ENCODE data around the gene KSR2.
"Not testable (repeated sequence)": the region's sequence is repeated elsewhere in the genome, so short reads cannot be mapped to it uniquely, and the experiment has no call there.

KSR2 gene

DNA sequence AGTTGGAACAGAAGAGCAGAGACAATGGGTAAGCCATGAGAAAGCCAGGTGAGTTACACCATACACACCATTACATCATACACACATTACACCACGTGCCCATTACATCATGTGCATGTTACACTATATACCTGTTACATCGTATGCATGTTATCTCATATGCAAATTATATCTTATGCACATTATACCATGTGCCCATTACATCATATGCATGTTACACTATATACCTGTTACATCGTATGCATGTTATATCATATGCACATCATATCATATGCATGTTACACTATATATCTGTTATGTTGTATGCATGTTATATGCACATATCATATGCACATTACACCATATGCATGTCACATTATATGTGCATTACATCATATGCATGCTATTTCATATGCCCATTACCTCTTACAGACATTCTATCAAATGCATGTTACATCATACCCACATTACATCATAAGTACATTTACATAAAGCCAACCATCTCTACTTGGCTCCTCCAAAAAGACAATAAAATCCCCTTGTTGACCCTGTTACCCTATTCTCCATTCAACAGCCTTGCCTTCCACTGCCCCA is 207.2 kb downstream of the KSR2 start:
- no peak for DNase-seq (ENCODE audit: low spot score)

GRCh38 chr12:117760990-117761389 is 207.8 kb downstream of the KSR2 start:
- no peak for DNase-seq (ENCODE audit: low spot score)

- no peak for DNase-seq (ENCODE audit: low spot score)
Observed at GRCh38 chr12:117750657-117751056, 218.1 kb downstream of the KSR2 start.

GRCh38 chr12:117749431-117749830 is 219.4 kb downstream of the KSR2 start:
- no peak for DNase-seq (ENCODE audit: low spot score)

GRCh38 chr12:117746358-117746757 is 222.4 kb downstream of the KSR2 start:
- not testable (repeated sequence) for DNase-seq (ENCODE audit: low spot score)

DNA sequence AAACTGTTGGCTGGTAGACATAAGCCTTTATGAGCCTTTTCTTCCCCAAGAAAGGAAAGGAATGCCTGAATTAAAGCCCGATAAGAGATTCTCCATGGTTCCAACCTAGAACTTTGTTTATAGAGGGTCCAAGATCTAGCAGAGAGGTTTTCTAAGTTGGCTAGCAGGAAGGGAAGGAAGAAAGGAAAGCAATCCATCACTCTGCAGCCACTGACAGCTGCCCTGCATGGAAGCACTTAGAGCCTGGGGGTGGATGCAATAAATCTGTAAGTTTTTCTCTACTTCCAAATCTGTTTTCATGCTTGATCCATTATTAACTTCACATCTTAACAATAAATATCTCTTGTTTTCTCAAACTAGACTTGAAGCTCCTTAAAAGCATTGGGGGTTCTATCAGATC is 224.4 kb downstream of the KSR2 start:
- DNase-seq (ENCODE audit: low spot score): no peak

DNA sequence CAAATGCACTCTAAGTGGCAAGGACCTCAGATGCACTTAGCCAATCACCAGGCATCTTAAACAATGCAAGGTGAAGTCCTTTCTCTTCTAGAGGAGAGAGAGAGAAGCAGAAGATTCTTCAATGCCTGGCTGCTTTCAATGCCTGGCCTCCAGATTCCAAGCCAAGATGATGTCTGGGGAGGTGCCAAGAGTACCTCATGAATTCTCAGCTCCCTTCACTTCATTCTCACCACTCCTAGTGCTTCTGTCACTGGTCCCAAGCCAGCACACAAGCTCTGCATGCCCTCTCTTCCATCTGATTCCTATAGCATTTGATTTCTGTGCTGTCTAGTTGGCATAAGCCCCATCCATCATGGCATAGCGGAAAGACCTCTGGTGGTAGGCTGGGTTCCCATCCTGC is 225.0 kb downstream of the KSR2 start:
- no peak for DNase-seq (ENCODE audit: low spot score)

- DNase-seq (ENCODE audit: low spot score): no peak
Observed at GRCh38 chr12:117742721-117743120, 226.1 kb downstream of the KSR2 start.

DNA sequence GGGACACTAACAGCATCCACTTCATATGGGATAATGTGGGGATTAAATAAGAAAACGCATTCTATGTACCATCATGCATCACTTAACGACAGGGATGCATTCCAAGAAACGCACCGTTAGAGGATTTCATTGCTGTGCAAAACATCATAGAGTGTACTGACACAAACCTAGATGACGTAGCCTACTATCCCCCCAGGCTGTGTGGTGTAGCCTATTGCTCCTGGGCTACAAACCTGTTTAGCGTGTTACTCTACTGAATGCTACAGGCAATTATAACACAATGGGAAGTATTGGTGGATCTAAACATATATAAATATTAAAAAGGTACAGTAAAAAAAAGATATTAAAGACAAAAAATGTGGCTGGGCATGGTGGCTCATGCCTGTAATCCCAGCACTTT is 230.6 kb downstream of the KSR2 start:
- DNase-seq (ENCODE audit: low spot score): no peak

DNA sequence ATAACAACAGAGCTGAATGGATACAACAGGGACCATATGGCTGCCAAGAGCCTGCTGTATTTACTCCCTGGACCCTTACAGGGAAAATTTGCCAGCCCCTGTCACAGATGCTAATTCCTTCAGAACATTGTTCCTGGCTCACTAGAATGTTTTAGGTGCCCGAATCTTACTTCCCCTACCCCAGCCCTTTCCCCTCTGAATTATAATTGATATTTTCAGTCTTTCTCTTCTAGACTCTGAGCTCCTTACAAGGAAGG is 235.3 kb downstream of the KSR2 start:
- DNase-seq (ENCODE audit: low spot score): no peak

DNA sequence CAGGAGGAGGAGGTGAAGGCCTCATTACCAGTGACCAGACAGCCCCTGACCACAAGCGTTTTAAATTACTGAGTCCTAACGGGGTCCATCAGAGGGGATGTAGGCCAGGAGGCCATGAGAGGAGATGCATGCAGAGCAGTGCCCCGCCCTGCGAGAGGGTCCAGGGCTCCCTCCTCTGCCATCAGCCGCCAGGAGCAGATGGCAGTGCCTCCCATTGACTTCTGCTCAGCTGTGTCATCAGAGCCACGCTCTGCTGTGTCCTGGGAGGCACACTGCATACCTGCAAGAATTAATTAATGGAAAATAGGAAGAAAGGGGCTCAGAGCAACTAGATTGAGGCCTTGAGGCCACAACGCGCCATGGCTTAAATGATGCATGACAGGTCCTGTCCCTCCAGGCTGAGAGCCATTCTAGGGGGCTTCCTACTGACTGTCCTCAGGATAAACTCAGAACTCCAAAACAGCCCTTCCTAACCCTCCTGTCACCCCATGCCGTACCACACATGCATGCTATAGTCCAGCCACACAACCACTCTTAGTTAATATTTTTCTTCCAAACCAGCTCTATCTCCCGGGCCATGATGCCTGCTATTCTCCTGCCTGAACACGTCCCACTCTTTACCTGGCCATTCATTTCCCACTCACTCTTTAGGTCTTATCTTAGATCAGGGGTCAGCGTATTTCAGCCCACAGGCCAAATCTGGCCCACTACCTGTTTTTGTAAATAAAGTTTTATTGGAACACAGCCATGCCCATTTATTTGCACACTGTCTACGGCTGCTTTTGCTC is 235.8 kb downstream of the KSR2 start:
- no peak for DNase-seq (ENCODE audit: low spot score)

DNA sequence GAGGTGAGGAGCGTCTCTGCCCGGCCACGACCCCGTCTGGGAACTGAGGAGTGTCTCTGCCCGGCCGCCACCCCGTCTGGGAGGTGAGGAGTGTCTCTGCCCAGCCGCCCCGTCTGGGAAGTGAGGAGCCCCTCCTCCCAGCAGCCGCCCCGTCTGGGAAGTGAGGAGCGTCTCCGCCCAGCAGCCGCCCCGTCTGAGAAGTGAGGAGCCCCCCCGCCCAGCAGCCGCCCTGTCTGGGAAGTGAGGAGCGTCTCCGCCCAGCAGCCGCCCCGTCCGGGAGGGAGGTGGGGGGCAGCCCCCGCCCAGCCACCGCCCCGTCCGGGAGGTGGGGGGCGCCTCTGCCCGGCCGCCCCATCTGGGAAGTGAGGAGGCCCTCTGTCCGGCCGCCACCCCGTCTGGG is 237.7 kb downstream of the KSR2 start:
- DNase-seq (ENCODE audit: low spot score): not testable (repeated sequence)

DNA sequence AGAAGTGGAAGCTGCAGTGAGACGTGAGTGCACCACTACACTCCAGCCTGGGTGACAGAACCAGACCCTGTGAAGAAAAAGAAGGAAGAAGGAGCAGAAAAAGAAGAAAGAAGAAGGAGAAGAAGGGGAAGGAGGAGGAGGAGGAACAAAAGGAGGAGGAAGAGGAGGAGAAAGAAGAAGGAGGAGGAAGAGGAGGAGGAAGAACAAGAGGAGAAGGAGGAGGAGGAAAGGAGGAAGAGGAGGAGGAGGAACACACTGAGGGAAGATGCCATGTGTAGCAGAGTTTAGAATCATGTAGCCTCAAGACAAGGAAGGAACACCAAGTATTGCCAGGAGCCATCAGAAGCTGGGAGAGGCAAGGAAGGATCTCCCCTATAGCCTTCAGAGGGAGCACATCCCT is 241.5 kb downstream of the KSR2 start:
- no peak for DNase-seq (ENCODE audit: low spot score)

- DNase-seq (ENCODE audit: low spot score): no peak
Observed at GRCh38 chr12:117724543-117724942, 244.2 kb downstream of the KSR2 start.

- no peak for DNase-seq (ENCODE audit: low spot score)
Observed at GRCh38 chr12:117718559-117718958, 250.2 kb downstream of the KSR2 start.

DNA sequence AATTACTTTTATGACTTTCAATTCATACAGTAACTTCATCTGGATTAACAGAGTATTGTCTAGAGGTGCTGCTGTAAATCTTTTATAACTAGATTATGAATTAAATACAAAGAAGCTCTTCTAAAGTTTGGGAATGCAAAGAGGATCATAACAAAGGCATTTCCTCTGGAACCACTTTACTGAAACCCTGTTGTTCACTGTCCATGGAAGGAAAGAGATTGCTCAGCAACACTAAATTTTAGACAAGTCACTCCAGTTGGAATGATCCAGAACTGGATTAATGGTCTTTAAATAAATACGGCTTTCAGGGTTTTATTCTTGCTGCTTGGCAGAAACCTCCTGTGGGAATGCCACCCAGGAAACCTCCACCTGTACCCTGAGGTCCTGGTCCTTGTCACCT is 250.6 kb downstream of the KSR2 start:
- DNase-seq (ENCODE audit: low spot score): no peak

GRCh38 chr12:117714203-117714602 is 254.6 kb downstream of the KSR2 start:
- DNase-seq (ENCODE audit: low spot score): no peak

- no peak for DNase-seq (ENCODE audit: low spot score)
Observed at GRCh38 chr12:117710121-117710520, 258.7 kb downstream of the KSR2 start.

DNA sequence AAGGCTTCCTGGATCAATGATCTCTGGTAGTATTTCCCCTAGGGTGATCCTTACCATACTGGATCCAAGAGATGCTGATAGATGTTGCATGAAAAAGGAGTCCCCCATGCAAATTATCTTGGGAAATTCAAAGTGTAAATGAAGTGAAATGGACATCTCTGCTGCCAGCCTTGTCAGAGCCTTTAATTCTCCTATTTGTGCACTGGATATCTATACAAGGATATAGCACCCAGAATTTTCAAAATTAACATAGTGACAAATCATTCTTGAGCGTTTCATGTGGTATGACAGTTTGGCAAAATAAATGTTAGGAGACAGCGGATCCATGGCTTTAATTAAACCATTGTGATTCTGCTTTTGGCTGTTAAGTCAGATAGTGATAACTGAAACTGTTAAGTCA is 260.9 kb downstream of the KSR2 start:
- DNase-seq (ENCODE audit: low spot score): no peak

DNA sequence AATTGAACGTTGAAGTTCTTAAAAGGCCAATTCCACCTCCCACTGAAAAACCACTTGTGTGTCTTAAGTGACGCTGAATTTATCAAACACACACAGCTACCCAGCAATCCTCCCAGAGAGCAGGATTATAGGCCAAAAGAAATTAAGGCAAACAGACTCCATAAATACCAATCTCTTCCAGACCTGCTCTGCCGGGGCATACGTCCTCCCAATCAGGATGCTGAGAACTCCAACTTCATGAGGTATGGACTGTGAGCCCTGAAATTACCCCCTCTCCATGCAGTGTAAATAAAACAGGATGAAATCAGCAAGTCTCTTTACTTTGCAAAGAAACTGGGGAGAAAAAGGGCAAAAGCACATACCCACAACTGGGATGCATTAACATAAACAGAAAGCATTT is 265.2 kb downstream of the KSR2 start:
- DNase-seq (ENCODE audit: low spot score): no peak

- no peak for DNase-seq (ENCODE audit: low spot score)
Observed at GRCh38 chr12:117702741-117703140, 266.0 kb downstream of the KSR2 start.

GRCh38 chr12:117699575-117699974 is 269.2 kb downstream of the KSR2 start:
- DNase-seq (ENCODE audit: low spot score): no peak

GRCh38 chr12:117699118-117699517 is 269.7 kb downstream of the KSR2 start:
- DNase-seq (ENCODE audit: low spot score): no peak

GRCh38 chr12:117695956-117696355 is 272.8 kb downstream of the KSR2 start:
- no peak for DNase-seq (ENCODE audit: low spot score)

Measured in hepatic stellate cell (primary cell).